HG03521 (cell line): Measurements from ENCODE around the gene OVCA2.
A peak's percentile ranks its signal among the peaks of the same experiment; 100 is the strongest.

Experiments
- ATAC-seq: cut with Tn5 transposase; IDR thresholded peaks from one replicate; pipeline ENCODE4 v1.9.1; 2021; ENCODE audit warnings: mild to moderate bottlenecking, moderate library complexity; ENCODE audit not compliant: unreplicated experiment

OVCA2 gene

DNA sequence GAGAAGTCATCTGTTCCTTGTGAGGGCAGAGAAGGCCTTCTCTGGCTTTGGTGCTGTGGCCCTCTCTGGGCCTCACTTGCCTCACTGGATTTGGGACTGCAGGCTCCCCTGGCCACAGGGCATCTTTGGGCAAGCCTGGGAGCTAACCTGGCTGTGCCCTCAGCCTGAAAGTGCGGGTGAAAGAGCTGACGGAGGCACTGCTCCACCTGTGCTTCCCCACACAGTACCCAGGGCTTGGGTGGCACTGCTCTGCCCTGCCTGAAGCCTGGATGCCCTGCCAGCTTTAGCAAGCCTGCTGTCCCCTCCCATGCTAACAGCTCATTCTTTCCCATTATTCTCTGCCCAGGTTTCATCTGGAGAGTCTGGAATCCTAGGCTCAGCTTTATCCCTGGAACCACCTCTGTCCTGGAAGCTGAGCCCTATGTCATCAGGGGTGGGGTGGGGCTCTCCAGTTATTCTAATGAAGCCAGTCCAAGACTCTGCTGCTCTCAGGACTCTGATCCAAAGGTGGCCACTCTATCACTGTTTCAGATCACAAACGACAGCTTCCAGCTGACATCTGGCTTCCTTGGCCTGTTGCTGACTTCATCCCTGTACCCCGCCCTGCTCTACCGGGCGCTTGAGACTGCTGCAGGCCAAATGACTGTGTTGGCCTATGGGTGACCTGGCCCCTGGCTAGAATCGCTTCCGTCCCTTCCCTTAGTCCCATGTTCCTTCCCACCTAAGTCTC is 42.4 kb downstream of the OVCA2 start:
- no peak for ATAC-seq

DNA sequence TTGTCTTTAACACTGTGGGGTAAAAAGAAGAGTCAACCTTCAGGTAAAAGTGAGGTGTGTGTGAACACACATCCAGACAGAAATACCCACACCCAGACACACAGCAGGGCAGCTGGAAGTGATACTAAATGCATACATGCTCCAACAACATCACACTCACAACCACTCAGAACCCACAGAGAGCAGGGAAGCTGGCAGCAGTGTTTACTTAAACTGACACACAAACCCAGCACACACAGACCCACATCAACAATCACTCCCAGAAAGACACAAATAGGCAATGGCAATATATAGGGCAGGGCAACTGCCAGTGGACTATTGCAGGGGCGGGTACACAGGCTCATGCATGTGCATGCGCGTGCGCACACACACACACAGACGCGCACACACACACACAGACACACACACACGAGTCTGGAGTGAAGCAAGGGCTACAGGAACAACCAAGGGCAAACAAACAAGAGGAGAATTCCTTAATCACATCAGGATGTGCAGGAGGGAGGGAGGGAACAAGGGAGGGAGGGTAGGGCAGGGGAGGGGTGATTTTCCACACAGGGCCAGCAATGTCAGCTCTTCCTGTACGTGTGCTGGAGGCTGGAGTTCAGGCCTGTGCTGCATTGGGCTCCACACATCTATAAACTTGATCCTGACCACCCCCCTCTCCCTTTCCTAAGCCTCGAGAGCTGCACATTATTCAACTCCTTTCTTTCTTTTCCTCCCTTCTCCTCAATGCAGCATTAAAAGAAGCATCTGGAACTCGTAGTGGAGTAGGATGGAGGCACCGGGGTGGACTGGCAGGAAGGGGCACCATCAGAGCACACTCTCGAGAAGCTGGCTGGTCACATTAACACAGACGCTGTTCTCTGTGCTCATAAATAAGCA is 43.2 kb downstream of the OVCA2 start:
- no peak for ATAC-seq

DNA sequence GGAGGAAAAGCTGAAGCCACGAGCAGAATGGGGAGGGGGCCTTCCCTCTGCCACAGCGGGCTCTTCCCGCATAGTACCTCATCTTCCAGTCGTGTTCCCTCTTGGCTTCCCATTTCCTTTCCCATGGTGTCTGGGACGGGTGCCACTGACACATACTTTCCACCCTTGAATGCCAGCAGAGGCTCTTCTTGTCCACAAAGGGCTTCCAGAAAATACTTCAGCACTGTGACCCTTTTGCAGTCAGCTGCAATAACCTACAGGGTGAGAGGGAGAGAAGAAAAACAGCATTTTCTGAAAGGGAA is 43.8 kb downstream of the OVCA2 start:
- no peak for ATAC-seq

- no peak for ATAC-seq
Observed at GRCh38 chr17:2086306-2086705, 44.5 kb downstream of the OVCA2 start.

- peak; percentile 29 for ATAC-seq
Observed at GRCh38 chr17:2087597-2088211, 45.9 kb downstream of the OVCA2 start.

- ATAC-seq, result peak; percentile 22
Observed at GRCh38 chr17:2089021-2089422, 47.2 kb downstream of the OVCA2 start.

DNA sequence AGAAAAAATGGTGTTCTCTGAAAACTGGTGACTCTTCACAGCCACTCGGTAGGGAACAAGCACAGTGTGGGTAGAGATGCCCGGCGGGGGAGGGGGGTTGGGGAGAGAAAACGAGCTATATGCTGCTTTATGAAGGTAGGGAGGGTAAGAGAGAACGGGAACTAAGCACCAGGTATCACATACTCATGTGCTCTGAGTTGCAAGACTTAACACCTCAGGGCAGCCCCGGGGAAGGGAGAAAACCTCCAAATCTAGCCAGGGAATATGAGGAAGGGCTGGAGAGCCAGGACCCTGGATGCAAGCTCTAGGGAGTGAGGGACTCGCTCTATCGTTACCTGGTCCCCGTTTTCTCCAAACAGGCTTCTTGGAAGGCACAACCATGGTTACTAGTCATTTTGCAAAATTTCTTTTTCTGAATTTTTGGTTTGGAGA is 48.4 kb downstream of the OVCA2 start:
- no peak for ATAC-seq

DNA sequence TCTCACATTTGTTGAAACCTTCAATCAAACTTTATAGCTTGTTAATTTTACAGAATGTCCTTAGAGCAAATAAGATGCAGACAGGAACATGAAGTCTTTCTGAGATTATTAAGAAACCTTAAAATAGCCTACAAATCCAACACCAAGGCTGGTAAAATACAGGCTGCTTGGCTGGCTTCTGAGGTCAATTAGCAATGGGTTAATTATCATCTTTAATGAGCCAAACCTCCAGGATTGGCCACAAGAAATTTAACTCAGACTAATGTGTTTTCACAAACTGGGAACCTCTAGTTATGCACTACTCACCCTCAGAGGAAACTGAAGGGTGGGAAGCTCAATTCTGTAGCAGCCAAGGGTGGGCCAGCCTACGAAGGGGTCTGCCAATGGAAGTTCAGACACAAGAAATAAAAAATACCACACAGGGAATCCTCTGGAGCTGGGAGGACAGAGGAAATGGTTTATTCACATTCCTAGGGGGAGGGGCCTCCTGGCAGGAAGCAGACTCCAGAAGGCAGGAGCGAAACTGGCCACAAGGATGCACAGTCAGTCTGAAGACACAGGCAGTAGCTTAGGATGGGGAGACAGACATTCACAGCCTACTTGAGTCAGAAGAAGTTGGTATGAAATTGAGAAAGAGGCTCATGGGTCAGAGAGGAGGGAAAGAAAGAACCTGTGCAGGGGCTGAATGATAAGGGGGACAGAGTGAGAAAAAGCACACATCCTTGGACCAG is 49.1 kb downstream of the OVCA2 start:
- no peak for ATAC-seq

DNA sequence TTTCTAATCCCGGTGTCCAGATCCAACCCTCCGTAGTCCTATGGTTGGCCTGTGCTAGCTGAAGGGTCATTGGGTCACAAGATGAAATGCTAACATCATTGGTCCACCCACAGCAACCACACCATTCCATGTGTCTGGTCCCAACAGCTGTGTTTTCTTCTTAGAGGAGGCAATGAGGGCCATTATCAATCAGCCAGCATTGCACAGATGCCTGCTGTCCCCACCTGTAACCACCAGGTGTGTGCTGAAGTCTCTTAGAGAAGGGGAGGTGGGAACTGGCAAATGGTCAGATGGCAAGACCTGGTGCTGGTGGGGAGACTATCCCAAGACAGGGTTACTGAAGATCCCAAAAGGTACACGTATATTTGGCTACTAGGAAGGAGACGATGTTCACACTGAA is 50.4 kb downstream of the OVCA2 start:
- ATAC-seq, result no peak
